ENCODE results near the gene COL3A1.

DNA sequence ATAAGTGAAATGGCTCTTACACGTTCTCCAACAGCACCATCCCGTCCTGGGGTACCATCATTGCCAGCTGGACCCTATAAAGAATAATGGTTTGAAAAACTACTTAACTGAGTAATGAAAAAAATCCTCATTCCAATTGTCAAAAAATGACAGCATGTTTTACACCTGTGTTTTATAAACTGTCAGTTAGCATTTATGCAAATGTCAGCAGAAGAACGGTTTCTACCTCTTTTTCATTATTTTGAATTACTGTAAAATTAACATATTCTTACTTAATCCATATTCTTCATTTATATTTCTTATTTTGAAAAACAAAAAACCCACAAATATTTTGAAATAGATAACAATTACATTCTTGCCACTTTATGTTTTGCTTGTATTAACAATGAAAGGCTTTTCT is 74.0 kb downstream of the COL3A1 start:
- TF ChIP-seq POLR2A (IDR thresholded peaks at IDR 0.05) = no peak
- TF ChIP-seq, protein P1, sequence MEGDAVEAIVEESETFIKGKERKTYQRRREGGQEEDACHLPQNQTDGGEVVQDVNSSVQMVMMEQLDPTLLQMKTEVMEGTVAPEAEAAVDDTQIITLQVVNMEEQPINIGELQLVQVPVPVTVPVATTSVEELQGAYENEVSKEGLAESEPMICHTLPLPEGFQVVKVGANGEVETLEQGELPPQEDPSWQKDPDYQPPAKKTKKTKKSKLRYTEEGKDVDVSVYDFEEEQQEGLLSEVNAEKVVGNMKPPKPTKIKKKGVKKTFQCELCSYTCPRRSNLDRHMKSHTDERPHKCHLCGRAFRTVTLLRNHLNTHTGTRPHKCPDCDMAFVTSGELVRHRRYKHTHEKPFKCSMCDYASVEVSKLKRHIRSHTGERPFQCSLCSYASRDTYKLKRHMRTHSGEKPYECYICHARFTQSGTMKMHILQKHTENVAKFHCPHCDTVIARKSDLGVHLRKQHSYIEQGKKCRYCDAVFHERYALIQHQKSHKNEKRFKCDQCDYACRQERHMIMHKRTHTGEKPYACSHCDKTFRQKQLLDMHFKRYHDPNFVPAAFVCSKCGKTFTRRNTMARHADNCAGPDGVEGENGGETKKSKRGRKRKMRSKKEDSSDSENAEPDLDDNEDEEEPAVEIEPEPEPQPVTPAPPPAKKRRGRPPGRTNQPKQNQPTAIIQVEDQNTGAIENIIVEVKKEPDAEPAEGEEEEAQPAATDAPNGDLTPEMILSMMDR (IDR thresholded peaks at IDR 0.05 in 8 of 11, conservative IDR thresholded peaks at IDR 0.05 in 3 of 11) = no peak
- TF ChIP-seq POLR2AphosphoS5 (IDR thresholded peaks at IDR 0.05) = no peak
